Measurements from ENCODE around the gene C1orf21.

- TF ChIP-seq CTCF (IDR thresholded peaks at IDR 0.05; ENCODE audit: extremely low read depth in 1 of 2, insufficient read depth in 1 of 2, low read depth in 1 of 2, low read length in 2 of 2) (no peak), MYC (IDR thresholded peaks at IDR 0.05; ENCODE audit: low read depth, low read length) (no peak), EZH2 (IDR thresholded peaks at IDR 0.05; ENCODE audit: borderline replicate concordance, low read depth, low read length, severe bottlenecking) (no peak)
These were observed 249.2 kb downstream of the C1orf21 start for GRCh38 chr1:184635980-184636431.
